GM12874 (cell line): ENCODE data around the gene WDR77.

ENCODE experiments used
- TF ChIP-seq, protein P1 (sequence below): IDR thresholded peaks from 2 replicates; pipeline ENCODE4 v1.5.1; 2011; ENCODE audit warnings: low read depth, mild to moderate bottlenecking, control low read depth, low read length, moderate library complexity; ENCODE audit not compliant: insufficient read depth

The WDR77 gene

DNA sequence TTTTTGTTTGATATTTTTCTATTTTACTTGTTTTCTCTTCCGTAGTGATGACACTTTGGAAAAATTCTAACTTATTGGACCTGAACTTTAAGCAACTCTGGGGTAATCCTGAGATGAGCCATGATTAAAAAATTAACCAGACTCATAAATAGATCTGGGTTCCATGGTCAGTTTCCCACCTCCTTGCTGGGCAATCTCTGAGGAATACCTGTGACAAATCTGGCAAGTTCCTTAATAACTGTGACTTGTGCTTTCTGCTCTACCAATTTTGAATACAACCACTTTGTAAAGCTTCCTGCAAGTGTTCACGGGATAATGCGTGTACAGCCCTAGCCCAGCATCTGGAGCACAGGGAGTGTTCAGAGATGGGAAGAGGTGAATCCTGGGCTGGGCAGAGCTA lies 24.8 kb downstream of the WDR77 start:
- TF ChIP-seq, protein P1, sequence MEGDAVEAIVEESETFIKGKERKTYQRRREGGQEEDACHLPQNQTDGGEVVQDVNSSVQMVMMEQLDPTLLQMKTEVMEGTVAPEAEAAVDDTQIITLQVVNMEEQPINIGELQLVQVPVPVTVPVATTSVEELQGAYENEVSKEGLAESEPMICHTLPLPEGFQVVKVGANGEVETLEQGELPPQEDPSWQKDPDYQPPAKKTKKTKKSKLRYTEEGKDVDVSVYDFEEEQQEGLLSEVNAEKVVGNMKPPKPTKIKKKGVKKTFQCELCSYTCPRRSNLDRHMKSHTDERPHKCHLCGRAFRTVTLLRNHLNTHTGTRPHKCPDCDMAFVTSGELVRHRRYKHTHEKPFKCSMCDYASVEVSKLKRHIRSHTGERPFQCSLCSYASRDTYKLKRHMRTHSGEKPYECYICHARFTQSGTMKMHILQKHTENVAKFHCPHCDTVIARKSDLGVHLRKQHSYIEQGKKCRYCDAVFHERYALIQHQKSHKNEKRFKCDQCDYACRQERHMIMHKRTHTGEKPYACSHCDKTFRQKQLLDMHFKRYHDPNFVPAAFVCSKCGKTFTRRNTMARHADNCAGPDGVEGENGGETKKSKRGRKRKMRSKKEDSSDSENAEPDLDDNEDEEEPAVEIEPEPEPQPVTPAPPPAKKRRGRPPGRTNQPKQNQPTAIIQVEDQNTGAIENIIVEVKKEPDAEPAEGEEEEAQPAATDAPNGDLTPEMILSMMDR, result no peak

DNA sequence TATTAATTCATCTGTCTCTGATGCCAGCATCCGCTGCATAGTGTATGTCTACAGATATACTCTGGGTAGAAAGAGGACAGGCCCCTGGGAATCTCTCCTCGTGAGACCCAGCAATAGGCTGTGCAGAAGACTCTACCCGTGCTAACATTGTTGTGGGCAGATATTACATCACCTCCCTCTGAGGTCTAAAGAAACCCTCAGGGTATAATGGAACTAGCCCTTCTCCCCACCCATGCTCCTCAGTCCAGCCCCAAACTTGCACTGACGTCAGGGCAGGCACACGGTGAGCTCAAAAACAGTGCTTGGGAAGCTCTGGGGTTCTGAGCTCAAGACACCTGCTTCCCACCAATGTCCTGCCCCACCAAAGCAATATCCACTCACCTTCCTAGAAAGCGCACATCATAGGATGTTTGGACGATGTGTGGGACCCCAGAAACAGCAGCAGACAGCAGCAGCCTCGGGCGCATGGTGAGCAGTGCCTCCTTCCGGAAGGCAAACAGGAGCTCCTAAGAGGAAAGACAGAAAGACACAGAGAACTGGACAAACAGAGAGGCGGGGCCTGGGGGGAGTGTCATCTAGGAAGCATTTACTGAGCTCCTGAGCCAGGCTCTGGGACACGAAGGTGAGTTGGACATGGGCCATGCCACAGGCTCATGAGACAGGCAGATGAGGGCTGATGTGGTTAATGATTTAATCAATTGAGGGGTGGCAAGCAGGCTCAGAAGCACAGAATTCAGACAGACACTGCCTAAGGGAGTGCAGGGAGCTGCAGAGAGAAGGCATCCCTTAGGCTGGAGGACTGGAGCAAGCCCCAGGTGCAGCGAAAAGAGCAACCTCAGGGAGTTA lies 26.3 kb downstream of the WDR77 start:
- TF ChIP-seq, protein P1, result no peak

DNA sequence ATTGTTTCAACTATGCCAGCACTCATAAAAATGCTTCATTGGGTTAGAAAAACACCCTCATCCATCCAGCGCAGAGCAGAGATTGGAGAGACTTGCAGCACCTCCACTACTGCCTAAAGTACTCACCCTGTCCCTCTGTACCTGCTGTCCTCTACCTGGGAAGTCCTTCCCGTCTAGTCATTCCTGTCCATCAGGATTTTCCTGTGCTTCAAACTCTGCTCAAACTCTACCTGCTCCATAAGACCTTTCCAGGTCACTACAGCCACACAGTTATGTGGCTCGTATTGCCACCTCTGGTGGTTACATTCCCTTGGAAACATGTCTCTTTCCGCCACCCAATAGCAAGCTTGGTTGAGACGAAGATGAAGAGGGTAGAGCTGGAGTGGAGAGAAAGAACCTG lies 28.7 kb downstream of the WDR77 start:
- TF ChIP-seq, protein P1, result no peak

DNA sequence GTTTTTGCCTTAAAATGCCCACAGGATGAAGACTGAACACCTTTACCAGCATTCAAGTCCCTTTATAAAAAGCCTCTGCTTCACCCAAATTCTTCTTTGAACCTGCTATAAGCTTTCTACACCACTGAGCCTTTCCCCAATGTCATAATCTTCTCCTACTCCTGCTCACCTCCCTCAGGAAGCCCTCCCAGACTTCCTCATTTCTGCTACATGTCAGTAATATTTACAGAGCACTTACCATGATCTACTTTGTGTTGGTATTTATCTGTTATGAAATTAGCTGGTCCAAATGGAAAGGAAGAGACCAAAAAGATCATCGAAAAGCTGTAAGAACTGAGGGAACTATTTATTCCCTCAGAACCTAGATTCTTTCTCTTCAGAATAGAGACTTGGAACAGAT lies 30.0 kb downstream of the WDR77 start:
- TF ChIP-seq, protein P1, result no peak

DNA sequence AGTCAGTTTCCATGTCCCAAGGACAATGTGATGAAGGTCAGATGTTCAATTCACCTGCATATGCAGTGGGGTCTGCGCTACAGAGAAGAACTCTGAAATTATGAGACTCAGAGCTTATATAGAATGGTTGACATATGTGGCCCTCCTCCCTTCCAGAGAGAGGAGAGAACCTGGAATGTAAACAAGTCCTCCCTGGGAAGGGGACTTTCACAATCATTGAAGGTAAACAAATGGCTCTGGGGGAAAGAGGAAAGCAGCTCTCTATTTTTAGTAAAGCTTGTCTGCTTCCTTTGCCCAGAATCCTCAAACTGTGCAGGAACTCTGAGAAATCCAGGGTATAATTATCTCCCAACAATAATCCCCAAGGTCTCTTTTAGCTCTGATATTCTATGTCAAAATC lies 31.3 kb downstream of the WDR77 start:
- TF ChIP-seq, protein P1, result no peak

DNA sequence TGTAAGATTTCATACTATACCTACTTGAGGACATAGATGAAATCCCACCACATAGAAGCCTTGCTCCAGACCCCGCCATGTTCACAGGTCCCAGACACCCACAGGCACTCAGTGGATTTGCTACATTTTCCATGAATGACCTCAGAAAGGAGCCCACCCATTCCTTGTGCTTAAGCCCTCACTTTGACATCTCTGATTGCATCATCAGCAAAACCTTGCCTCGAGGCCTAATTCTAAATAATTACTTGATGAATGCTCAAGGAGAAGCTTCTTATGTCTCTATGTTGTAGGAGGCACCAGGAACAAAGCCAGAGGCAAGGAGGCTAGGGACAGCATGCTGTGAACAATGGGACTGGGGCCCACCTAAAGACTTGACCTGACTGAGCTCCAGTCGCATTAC lies 33.6 kb downstream of the WDR77 start:
- TF ChIP-seq, protein P1, result no peak

DNA sequence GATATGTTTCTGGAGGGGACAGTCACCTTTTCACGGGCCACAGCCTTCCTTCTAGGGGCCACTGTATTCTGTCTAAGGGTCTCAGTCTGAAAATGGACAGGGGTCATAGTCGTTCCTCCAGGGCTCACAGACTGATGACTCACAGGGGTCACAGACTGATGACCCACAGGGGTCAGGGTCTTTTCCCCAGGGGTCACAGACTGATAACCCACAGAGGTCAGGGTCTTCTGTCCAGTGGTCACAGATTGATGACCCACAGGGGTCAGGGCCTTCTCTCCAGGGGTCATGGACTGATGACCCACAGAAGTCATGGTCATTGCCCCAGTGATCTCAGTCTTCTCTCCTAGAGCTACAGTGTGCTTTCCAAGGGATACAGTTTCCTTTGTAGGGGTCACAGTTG lies 34.3 kb downstream of the WDR77 start:
- TF ChIP-seq, protein P1, result no peak
